HG02970 (cell line): ENCODE measurements around the gene ALPI.
"Not testable (repeated sequence)": the region's sequence is repeated elsewhere in the genome, so short reads cannot be mapped to it uniquely, and the experiment has no call there.

Experiments
- ATAC-seq: cut with Tn5 transposase; IDR thresholded peaks from one replicate; pipeline ENCODE4 v1.9.1; 2021; ENCODE audit warnings: mild to moderate bottlenecking, moderate library complexity, moderate number of reproducible peaks; ENCODE audit not compliant: unreplicated experiment, low FRiP score

Gene ALPI

GRCh38 chr2:232455426-232456255 is at the start of gene ALPI:
Gene ALPI (plus strand): TSS chr2:232456153. CDS start chr2:232456200, 47 bp downstream.
- no peak for ATAC-seq

GRCh38 chr2:232406556-232407310 is 49.2 kb upstream of the ALPI start, which contains the start of gene ALPG:
Gene ALPG (plus strand): TSS chr2:232406844. CDS start chr2:232406895, 51 bp downstream.
- no peak for ATAC-seq

GRCh38 chr2:232407428-232408150 is 48.4 kb upstream of the ALPI start:
- not testable (repeated sequence) for ATAC-seq

GRCh38 chr2:232408269-232408668 is 47.7 kb upstream of the ALPI start:
- not testable (repeated sequence) for ATAC-seq

- not testable (repeated sequence) for ATAC-seq
These were observed 46.3 kb upstream of the ALPI start for GRCh38 chr2:232409617-232410016.

GRCh38 chr2:232410238-232410900 is 45.6 kb upstream of the ALPI start:
- no peak for ATAC-seq

- ATAC-seq: no peak
These were observed 43.9 kb upstream of the ALPI start for GRCh38 chr2:232411901-232412629.

- ATAC-seq: no peak
These were observed 43.0 kb upstream of the ALPI start for GRCh38 chr2:232412986-232413385.

GRCh38 chr2:232415138-232415690 is 40.7 kb upstream of the ALPI start:
- ATAC-seq: no peak

GRCh38 chr2:232415736-232416520 is 40.0 kb upstream of the ALPI start:
- ATAC-seq: no peak

GRCh38 chr2:232416521-232417470 is 39.2 kb upstream of the ALPI start:
- ATAC-seq: no peak

- no peak for ATAC-seq
These were observed 38.5 kb upstream of the ALPI start for GRCh38 chr2:232417489-232417888.

GRCh38 chr2:232418056-232418455 is 37.9 kb upstream of the ALPI start:
- no peak for ATAC-seq

GRCh38 chr2:232418466-232419244 is 37.3 kb upstream of the ALPI start:
- no peak for ATAC-seq

GRCh38 chr2:232419245-232420072 is 36.5 kb upstream of the ALPI start:
- ATAC-seq: no peak

GRCh38 chr2:232420073-232420454 is 35.9 kb upstream of the ALPI start:
- ATAC-seq: no peak
